ENCODE data around the gene SUMO4. TPM values are rescaled to one million over a fixed set of nuclear protein-coding genes. Genes with fewer than 3 reads are reported as not detected.

SUMO4 gene
- total RNA-seq, 1 donor from 2014 or later = 1.1 TPM

DNA sequence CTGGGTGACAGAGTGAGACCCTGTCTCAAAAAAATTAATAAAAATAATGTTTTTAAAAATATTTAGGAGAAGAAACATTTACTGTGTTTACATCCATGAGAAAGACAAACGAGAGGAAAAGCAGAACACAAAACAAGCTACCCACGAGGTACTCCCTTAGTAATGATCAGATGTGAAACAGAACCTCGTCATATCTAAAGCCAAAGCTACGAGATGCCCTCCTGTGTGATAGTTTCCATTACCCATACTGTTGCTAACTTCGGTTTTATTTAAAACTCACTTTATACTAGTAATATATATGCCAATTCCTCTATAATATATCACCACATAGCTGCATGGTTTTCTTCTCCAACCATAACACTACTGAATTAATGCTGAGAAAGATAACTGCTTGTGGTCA lies 21.1 kb downstream of the SUMO4 start:
- Mint-ChIP-seq H3K36me3 (ENCODE audit: low read depth) (no peaks in the 10 kb centered on the region), H3K4me3 (ENCODE audit: unreplicated experiment) (no peak overlapping the region), H3K4me1 (ENCODE audit: low read depth) (peaks cover 18% of the 10 kb centered on the region), H3K27ac (ENCODE audit: unreplicated experiment) (no peak overlapping the region), H3K9me3 (ENCODE audit: low read depth) (peaks cover 4% of the 10 kb centered on the region), H3K27me3 (ENCODE audit: low read depth) (no peaks in the 10 kb centered on the region)
- no peak for DNase-seq (ENCODE audit: low spot score)
- TF ChIP-seq, protein P1, sequence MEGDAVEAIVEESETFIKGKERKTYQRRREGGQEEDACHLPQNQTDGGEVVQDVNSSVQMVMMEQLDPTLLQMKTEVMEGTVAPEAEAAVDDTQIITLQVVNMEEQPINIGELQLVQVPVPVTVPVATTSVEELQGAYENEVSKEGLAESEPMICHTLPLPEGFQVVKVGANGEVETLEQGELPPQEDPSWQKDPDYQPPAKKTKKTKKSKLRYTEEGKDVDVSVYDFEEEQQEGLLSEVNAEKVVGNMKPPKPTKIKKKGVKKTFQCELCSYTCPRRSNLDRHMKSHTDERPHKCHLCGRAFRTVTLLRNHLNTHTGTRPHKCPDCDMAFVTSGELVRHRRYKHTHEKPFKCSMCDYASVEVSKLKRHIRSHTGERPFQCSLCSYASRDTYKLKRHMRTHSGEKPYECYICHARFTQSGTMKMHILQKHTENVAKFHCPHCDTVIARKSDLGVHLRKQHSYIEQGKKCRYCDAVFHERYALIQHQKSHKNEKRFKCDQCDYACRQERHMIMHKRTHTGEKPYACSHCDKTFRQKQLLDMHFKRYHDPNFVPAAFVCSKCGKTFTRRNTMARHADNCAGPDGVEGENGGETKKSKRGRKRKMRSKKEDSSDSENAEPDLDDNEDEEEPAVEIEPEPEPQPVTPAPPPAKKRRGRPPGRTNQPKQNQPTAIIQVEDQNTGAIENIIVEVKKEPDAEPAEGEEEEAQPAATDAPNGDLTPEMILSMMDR (IDR thresholded peaks at IDR 0.05) = no peak

DNA sequence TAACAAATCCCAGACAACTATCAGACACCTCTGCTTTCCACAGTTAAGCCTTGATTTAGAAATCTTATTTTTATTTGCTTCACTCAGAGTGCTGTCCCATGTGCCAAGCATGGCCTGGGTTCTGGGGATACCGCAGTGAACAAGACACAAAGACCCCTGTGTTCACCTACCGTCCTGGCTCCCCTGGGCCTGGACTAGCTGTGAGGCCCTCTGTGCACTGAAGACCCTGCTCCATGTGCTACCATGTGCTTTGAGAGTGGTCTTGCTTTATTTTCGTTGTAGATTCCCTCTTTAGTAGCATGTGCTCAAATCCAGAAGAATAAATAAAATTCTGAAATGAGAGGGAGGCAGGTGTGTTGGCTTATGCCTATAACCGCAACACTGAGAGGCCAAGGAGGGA lies 22.5 kb downstream of the SUMO4 start:
- no peaks in the 10 kb centered on the region for H3K27me3 Mint-ChIP-seq (ENCODE audit: low read depth)
- TF ChIP-seq, protein P1 (IDR thresholded peaks at IDR 0.05) = no peak
- peak overlapping the region; percentile 75 for H3K27ac Mint-ChIP-seq (ENCODE audit: unreplicated experiment)
- peaks cover 18% of the 10 kb centered on the region for H3K4me1 Mint-ChIP-seq (ENCODE audit: low read depth)
- H3K36me3 Mint-ChIP-seq (ENCODE audit: low read depth) = no peaks in the 10 kb centered on the region
- no peak for DNase-seq (ENCODE audit: low spot score)
- no peak overlapping the region for H3K4me3 Mint-ChIP-seq (ENCODE audit: unreplicated experiment)
- H3K9me3 Mint-ChIP-seq (ENCODE audit: low read depth) = no peaks in the 10 kb centered on the region

DNA sequence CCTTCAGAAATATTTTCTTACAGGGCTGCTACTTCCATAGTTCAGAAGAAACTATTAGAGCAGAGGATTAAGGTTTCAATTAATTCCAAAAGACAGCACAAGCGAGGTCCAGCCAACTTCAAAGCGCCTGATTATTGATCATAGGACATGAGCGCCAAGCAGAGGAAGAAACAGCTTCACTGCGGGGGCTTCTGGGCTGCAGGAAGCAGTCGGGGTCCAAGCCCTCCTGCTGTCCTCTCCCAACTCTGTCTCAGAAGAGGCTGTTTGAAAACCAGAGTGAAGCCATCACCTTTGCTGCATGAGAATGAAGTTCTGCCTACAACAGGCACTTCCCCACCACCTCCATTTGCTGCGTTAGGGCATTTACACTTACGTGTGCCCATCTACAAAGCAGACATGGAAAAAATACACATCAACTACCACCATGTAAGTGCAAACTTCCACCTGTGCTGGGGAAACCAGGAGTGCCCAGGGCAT lies 23.9 kb downstream of the SUMO4 start:
- Mint-ChIP-seq H3K36me3 (ENCODE audit: low read depth) (no peaks in the 10 kb centered on the region), H3K27ac (ENCODE audit: unreplicated experiment) (peak overlapping the region; percentile 96), H3K27me3 (ENCODE audit: low read depth) (no peaks in the 10 kb centered on the region), H3K9me3 (ENCODE audit: low read depth) (no peaks in the 10 kb centered on the region), H3K4me3 (ENCODE audit: unreplicated experiment) (peak overlapping the region; percentile 47), H3K4me1 (ENCODE audit: low read depth) (peaks cover 18% of the 10 kb centered on the region)
- TF ChIP-seq, protein P1 (IDR thresholded peaks at IDR 0.05) = no peak
- DNase-seq (ENCODE audit: low spot score) = no peak

DNA sequence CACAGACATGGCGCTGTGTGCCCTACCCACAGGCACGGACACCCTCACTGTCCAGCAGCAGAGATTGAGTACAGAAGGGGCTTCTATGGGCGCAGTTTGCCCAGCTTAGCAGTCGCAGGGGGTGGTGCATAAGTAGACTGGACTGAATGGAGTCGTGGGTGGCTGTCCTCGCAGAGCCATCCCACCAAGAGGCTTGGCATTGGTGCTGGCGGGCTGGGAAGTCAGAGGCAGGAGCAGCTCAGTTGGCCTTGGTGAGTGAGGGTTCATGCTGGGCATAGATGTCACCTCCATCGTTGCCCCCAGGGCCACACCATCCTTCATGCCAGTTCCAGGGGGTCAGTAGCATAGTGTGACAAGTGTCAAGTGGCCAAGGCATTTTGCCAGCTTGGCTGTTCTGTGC lies 25.2 kb downstream of the SUMO4 start:
- H3K4me1 Mint-ChIP-seq (ENCODE audit: low read depth) = peaks cover 18% of the 10 kb centered on the region

DNA sequence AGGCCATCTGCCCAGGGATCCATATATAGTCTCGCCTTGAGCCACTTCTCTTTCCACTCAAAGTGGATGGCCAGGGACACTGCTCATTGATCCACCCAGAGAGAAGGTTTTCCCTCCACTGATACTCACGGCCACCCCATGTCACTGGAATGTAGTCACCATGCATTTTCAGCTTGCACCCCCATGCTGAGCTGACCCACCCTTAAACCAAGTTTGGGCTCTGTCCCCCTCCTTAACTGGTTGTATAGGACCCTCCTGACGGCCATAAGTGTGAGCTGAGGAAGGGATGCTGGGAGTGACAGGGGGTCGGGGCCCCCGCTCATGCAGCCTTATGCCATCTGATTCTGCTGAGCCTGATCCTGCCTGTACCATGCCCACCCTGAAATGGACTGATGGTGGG lies 25.7 kb downstream of the SUMO4 start:
- H3K27me3 Mint-ChIP-seq (ENCODE audit: low read depth) = no peaks in the 10 kb centered on the region
- no peak for DNase-seq (ENCODE audit: low spot score)

More for the DNA sequence above, 25.2 kb downstream of the SUMO4 start:
- no peaks in the 10 kb centered on the region for H3K9me3 Mint-ChIP-seq (ENCODE audit: low read depth)
- H3K27ac Mint-ChIP-seq (ENCODE audit: unreplicated experiment) = no peak overlapping the region
- no peaks in the 10 kb centered on the region for H3K36me3 Mint-ChIP-seq (ENCODE audit: low read depth)
- H3K4me3 Mint-ChIP-seq (ENCODE audit: unreplicated experiment) = no peak overlapping the region
- no peaks in the 10 kb centered on the region for H3K27me3 Mint-ChIP-seq (ENCODE audit: low read depth)
- no peak for DNase-seq (ENCODE audit: low spot score)
- TF ChIP-seq, protein P1 (IDR thresholded peaks at IDR 0.05) = no peak

More for the DNA sequence above, 25.7 kb downstream of the SUMO4 start:
- Mint-ChIP-seq H3K4me1 (ENCODE audit: low read depth) (peaks cover 18% of the 10 kb centered on the region), H3K9me3 (ENCODE audit: low read depth) (no peaks in the 10 kb centered on the region), H3K36me3 (ENCODE audit: low read depth) (no peaks in the 10 kb centered on the region), H3K27ac (ENCODE audit: unreplicated experiment) (no peak overlapping the region), H3K4me3 (ENCODE audit: unreplicated experiment) (no peak overlapping the region)
- TF ChIP-seq, protein P1 (IDR thresholded peaks at IDR 0.05) = no peak

All from chondrocyte (in vitro differentiated cells).